Prostate gland (tissue), 2 donors: ENCODE results near the gene RAB6A.

Experiments
- CTCF ChIP-seq, 4 experiments: fragments of 200-600 bp in 2 of 4; fragments of 450-650 bp in 2 of 4; sonication (generic) in 2 of 4; IDR thresholded peaks; 1 replicate in 3 of 4; 2 replicates in 1 of 4; pipeline ENCODE4 v1.5.1; 2016 to 2019; ENCODE audit warnings: antibody characterized with exemption in 4 of 4, mild to moderate bottlenecking in 2 of 4, moderate library complexity in 2 of 4
- POLR2A ChIP-seq: fragments of 450-650 bp; IDR thresholded peaks from one replicate; pipeline ENCODE4 v1.6.1; 2016; ENCODE audit warnings: antibody characterized with exemption, mild to moderate bottlenecking
- POLR2AphosphoS5 ChIP-seq: sonication (generic); formaldehyde crosslinking; IDR thresholded peaks from one replicate; pipeline ENCODE4 v1.6.1; 2017; ENCODE audit warnings: antibody characterized with exemption

GRCh38 chr11:73789279-73789670, 28.4 kb upstream of the RAB6A start:
- TF ChIP-seq CTCF (IDR thresholded peaks at IDR 0.05) (no peak), POLR2A (no peak), POLR2AphosphoS5 (no peak)
